Lower leg skin (tissue), 3 donors: ENCODE measurements around the gene PCDH9.

Source experiments
- CTCF ChIP-seq, 3 donors: fragments of 450-650 bp; IDR thresholded peaks; one replicate each; pipeline ENCODE4 v1.5.1; 2016; ENCODE audit warnings: antibody characterized with exemption in 3 of 3, mild to moderate bottlenecking in 3 of 3, moderate library complexity in 2 of 3
- POLR2A ChIP-seq, 2 donors: fragments of 450-650 bp; IDR thresholded peaks; one replicate each; pipeline ENCODE4 v1.6.1; 2016 to 2017; ENCODE audit warnings: antibody characterized with exemption in 2 of 2, mild to moderate bottlenecking in 1 of 2, moderate library complexity in 1 of 2

- TF ChIP-seq CTCF (IDR thresholded peaks at IDR 0.05) = no peak
- TF ChIP-seq POLR2A (IDR thresholded peaks at IDR 0.05) = no peak
These were observed 644.4 kb downstream of the PCDH9 start for GRCh38 chr13:66585669-66586203.
